SH-SY5Y (cell line): ENCODE data around the gene PCDH9.

Experiments
- GATA2 ChIP-seq: IDR thresholded peaks from 2 replicates; pipeline ENCODE4 v1.6.1; 2011; ENCODE audit warnings: mild to moderate bottlenecking, low read depth, low read length
- GATA3 ChIP-seq: IDR thresholded peaks from 2 replicates; pipeline ENCODE4 v1.6.1; 2011; ENCODE audit warnings: low read depth, mild to moderate bottlenecking, low read length, moderate library complexity

- TF ChIP-seq GATA2 (peak; percentile 70), GATA3 (no peak; the same call in 1 of the 2 replicates)
Measured at GRCh38 chr13:66657165-66657881, 572.8 kb downstream of the PCDH9 start.
